ENCODE measurements around the gene PML. TPM values are rescaled to one million over a fixed set of nuclear protein-coding genes. Genes with fewer than 3 reads are reported as not detected.

Gene PML
- total and polyA plus RNA-seq, 4 donors: 8.2 to 15.2 (median 10.8) TPM

Small RNAs within 50 kb of the gene (small RNA-seq; reads per million reads assigned to genes)
- not detected for gene RN7SL429P

Other genes with a start within 250 kb of the PML start
- under 1 TPM; 0.25 to 0.37 TPM for gene INSYN1, start 241.4 kb upstream of the PML start, total RNA-seq
- under 1 TPM in 1 of 2 donors, not detected in 1; 0.16 TPM for gene INSYN1, start 241.4 kb upstream of the PML start, polyA plus RNA-seq
- gene TBC1D21, start 121.2 kb upstream of the PML start, total RNA-seq: not detected
- gene TBC1D21, start 121.2 kb upstream of the PML start, polyA plus RNA-seq: not detected
- gene LOXL1, start 68.3 kb upstream of the PML start, total RNA-seq: 1 to 10 TPM; 1.4 to 2.0 TPM
- under 1 TPM in 1 of 2 donors, not detected in 1; 0.67 TPM for gene LOXL1, start 68.3 kb upstream of the PML start, polyA plus RNA-seq
- 1 to 10 TPM; 5.6 to 7.1 TPM for gene STOML1, start 2.4 kb upstream of the PML start, total RNA-seq
- gene STOML1, start 2.4 kb upstream of the PML start, polyA plus RNA-seq: 1 to 10 TPM; 5.4 to 9.4 TPM
- gene GOLGA6A, start 87.8 kb downstream of the PML start, total RNA-seq: 1 to 10 TPM; 1.2 to 1.4 TPM
- under 1 TPM; 0.06 to 0.08 TPM for gene GOLGA6A, start 87.8 kb downstream of the PML start, polyA plus RNA-seq
- not detected for gene ISLR2, start 135.9 kb downstream of the PML start, total RNA-seq
- gene ISLR2, start 135.9 kb downstream of the PML start, polyA plus RNA-seq: under 1 TPM in 1 of 2 donors, not detected in 1; 0.03 TPM
- 1 to 10 TPM; 2.4 to 3.2 TPM for gene ISLR, start 179.0 kb downstream of the PML start, total RNA-seq
- 1 to 10 TPM; 3.9 to 4.2 TPM for gene ISLR, start 179.0 kb downstream of the PML start, polyA plus RNA-seq
- 1 to 10 TPM in 1 of 2 donors, not detected in 1; 3.1 TPM for gene STRA6, start 208.1 kb downstream of the PML start, total RNA-seq
- not detected for gene STRA6, start 208.1 kb downstream of the PML start, polyA plus RNA-seq
- gene CCDC33, start 241.6 kb downstream of the PML start, total RNA-seq: not detected
- gene CCDC33, start 241.6 kb downstream of the PML start, polyA plus RNA-seq: not detected

Measured in liver (tissue), 5 donors.